Testis (tissue), 5 donors: ENCODE data around the gene MYL12B. TPM values are rescaled to one million over a fixed set of nuclear protein-coding genes. Genes with fewer than 3 reads are reported as not detected.

ENCODE experiments used
- DNase-seq: peaks from one replicate; pipeline ENCODE4 v3.0.0-alpha.2; 2019
- H3K27ac ChIP-seq, 2 donors: fragments of 200-600 bp; sonication (generic); one replicate each; pipeline ENCODE4 v1.5.1; 2019
- H3K27me3 ChIP-seq: fragments of 200-600 bp; sonication (generic); one replicate; pipeline ENCODE4 v1.5.1; 2019
- H3K36me3 ChIP-seq: fragments of 200-600 bp; sonication (generic); one replicate; pipeline ENCODE4 v1.5.1; 2017; ENCODE audit warnings: low read depth; ENCODE audit errors: missing control alignments
- H3K4me1 ChIP-seq: fragments of 200-600 bp; sonication (generic); one replicate; pipeline ENCODE4 v1.5.1; 2019
- H3K4me3 ChIP-seq, 2 donors: fragments of 200-600 bp; sonication (generic); one replicate each; pipeline ENCODE4 v1.5.1; 2017 to 2019
- H3K9me3 ChIP-seq: fragments of 200-600 bp; sonication (generic); one replicate; pipeline ENCODE4 v1.5.1; 2017
- CTCF ChIP-seq, 3 experiments: fragments of 450-650 bp in 2 of 3; fragments of 200-600 bp in 1 of 3; sonication (generic) in 1 of 3; IDR thresholded peaks; one replicate each; pipeline ENCODE4 v1.5.1; 2016 to 2019; ENCODE audit warnings: antibody characterized with exemption in 3 of 3, mild to moderate bottlenecking in 2 of 3, moderate library complexity in 1 of 3
- POLR2A ChIP-seq: fragments of 450-650 bp; IDR thresholded peaks from one replicate; pipeline ENCODE4 v1.6.1; 2017; ENCODE audit warnings: antibody characterized with exemption, mild to moderate bottlenecking, moderate library complexity
- WGBS, 2 donors: methylation state at CpG; one replicate each; pipeline ENCODE4 v1.1.5; 2018; 5-methylcytosine and 5-hydroxymethylcytosine counted together
- intact Hi-C: fragments of 100-400 bp; cut with DNase I; formaldehyde crosslinking; loops from one replicate; pipeline ENCODE4 v1.15.1; 2023; ENCODE audit warnings: low total_unique reads
- long read RNA-seq, 2 donors: transcript quantifications; one replicate each; lab custom pipeline, GENCODE V29; 2026
- polyA plus RNA-seq: library from polyadenylated mRNA; stranded (reverse); fragments of 350-450 nt; fragmentation: Illumina TruSeq; extraction: RNeasy Lipid Tissue Mini Kit (QIAGEN cat#74804); gene quantifications from one replicate; pipeline ENCODE4 v1.2.3, GENCODE V29; 2014; ENCODE audit warnings: low read depth, low replicate concordance; ENCODE audit not compliant: insufficient read depth
- total RNA-seq, 2 donors: library from RNA; depleted of rRNA; stranded (reverse); fragments of >200 nt; gene quantifications; one replicate each; pipeline ENCODE4 v1.2.3, GENCODE V29; 2016

MYL12B gene
- total RNA-seq (100 to 1,000 TPM; 215 to 255 TPM), polyA plus RNA-seq (372 TPM)
- long read RNA-seq, donor 1, transcript MYL12B-201 (4 exons, 1,210 nt) = major isoform, 270 of 512 reads
- long read RNA-seq, donor 1, partial matches to known transcripts = 240 of 512 reads
- long read RNA-seq, donor 1, other reads (novel, unspliced or antisense) = 0 of 512 reads
- long read RNA-seq, donor 2, transcript MYL12B-201 (4 exons, 1,210 nt) = major isoform, 171 of 191 reads
- long read RNA-seq, donor 2, partial matches to known transcripts = 18 of 191 reads
- long read RNA-seq, donor 2, other reads (novel, unspliced or antisense) = 0 of 191 reads

GRCh38 chr18:3261373-3262233, at the start of gene MYL12B:
Gene MYL12B (plus strand): TSS chr18:3262133. CDS start chr18:3272899, 10,766 bp downstream.
- Histone ChIP-seq H3K4me3 (peak within 1 kb of the TSS; percentile 96 to 99), H3K4me1 (peaks cover 33% of the 10 kb centered on the region), H3K9me3 (no peaks in the 10 kb centered on the region), H3K36me3 (no peaks in the 10 kb centered on the region), H3K27me3 (no peaks in the 10 kb centered on the region), H3K27ac (peak within 1 kb of the TSS; percentile 92 to 94)
- intact Hi-C loops = no loop called here
- peak in 2 of 3 experiments; percentile 19 to 24 for TF ChIP-seq CTCF (IDR thresholded peaks at IDR 0.05)
- no peak for TF ChIP-seq POLR2A
- DNase-seq = peak; percentile 82
- WGBS, 2 donors = 0% methylated on average over 22 to 61 of the region's 84 CpGs

GRCh38 chr18:3212657-3213056, 49.3 kb upstream of the MYL12B start:
- Histone ChIP-seq H3K4me3 (no peak overlapping the region), H3K27ac (no peak overlapping the region), H3K4me1 (peaks cover 1% of the 10 kb centered on the region), H3K27me3 (no peaks in the 10 kb centered on the region), H3K9me3 (no peaks in the 10 kb centered on the region), H3K36me3 (no peaks in the 10 kb centered on the region)
- intact Hi-C loops = no loop called here
- 76 to 84% methylated on average over 4 of the region's 4 CpGs for WGBS, 2 donors
- no peak for TF ChIP-seq CTCF (IDR thresholded peaks at IDR 0.05)
- no peak for DNase-seq

- H3K4me3 ChIP-seq = no peak overlapping the region
- H3K27me3 ChIP-seq = no peaks in the 10 kb centered on the region
- intact Hi-C loops = no loop called here
- H3K27ac ChIP-seq = no peak overlapping the region
- no peak for DNase-seq
- H3K36me3 ChIP-seq = no peaks in the 10 kb centered on the region
- WGBS, 2 donors = 47 to 56% methylated on average over 6 of the region's 6 CpGs
- TF ChIP-seq POLR2A (no peak), CTCF (IDR thresholded peaks at IDR 0.05) (no peak)
- H3K4me1 ChIP-seq = peaks cover 3% of the 10 kb centered on the region
- no peaks in the 10 kb centered on the region for H3K9me3 ChIP-seq
Observed at GRCh38 chr18:3213300-3214059, 48.5 kb upstream of the MYL12B start.

- TF ChIP-seq POLR2A (no peak), CTCF (IDR thresholded peaks at IDR 0.05) (no peak)
- Histone ChIP-seq H3K27ac (no peak overlapping the region), H3K36me3 (no peaks in the 10 kb centered on the region), H3K9me3 (no peaks in the 10 kb centered on the region), H3K4me1 (peaks cover 3% of the 10 kb centered on the region), H3K4me3 (peak overlapping the region in 1 of 2 donors; percentile 46), H3K27me3 (no peaks in the 10 kb centered on the region)
- intact Hi-C loops = no loop called here
- peak; percentile 27 for DNase-seq
- 83 to 87% methylated on average over 36 of the region's 36 CpGs for WGBS, 2 donors
Observed at GRCh38 chr18:3214855-3215637, 46.9 kb upstream of the MYL12B start.
